GM21737 (cell line): Measurements from ENCODE around the gene MC1R.

Experiments
- ATAC-seq: cut with Tn5 transposase; IDR thresholded peaks from one replicate; pipeline ENCODE4 v1.9.1; 2021; ENCODE audit warnings: mild to moderate bottlenecking, moderate library complexity; ENCODE audit not compliant: unreplicated experiment

The MC1R gene

DNA sequence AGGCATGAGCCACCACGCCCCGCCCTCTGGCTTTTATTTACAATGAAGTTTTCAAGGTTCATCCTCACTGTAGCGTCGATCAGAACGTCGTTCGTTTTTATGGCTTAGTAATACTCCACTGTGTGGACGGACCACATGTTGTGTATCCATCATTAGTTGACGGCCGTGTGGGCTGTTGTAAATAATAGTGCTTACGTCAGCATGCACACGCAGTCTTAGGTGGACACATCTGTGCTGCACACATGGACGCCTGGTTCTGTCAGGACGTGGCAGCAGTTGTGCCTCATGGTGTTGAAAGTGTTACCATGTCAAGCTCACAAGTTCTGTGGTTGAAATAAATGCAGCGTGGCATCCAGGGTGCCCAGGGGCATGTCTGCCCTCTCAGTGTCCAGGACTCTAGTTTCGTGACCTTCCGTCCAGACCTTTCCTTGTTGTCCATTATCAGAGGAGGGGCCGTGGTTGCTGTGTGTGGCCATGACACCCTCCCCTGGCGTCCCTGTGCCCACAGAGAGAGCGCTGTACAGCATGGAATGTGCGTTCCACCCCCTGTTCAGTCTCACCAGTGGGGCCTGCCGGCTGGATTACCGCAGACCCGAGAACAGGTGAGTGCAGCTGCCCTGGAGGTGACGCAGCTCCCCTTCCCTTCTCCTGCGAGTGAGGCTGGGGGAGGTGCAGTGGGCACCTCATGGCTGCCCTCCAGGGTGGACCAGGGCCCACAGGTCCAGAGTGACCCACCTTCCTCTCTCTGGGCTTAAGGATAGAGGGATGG, 23.0 kb upstream of the MC1R start:
- ATAC-seq = no peak

DNA sequence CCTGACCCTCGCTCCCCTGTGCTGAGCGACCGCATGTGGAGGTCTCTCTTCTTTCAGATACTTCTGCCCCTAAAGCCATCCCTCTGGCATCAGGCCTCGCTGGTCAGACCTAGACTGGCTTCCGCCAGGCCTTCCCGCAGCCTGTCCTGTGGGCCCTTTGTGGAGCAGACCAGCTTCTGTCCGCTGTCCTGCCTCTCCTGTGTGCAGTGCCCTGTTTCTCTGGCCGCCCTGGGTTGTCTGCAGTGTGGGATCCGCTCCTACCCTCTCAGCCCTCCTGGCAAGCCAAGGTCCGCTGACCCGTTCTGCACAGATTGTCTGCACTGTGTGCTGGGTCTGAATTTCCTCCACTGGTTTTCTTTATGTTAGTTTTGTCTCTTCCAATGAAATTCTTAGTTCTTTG, 21.5 kb upstream of the MC1R start:
- no peak for ATAC-seq

DNA sequence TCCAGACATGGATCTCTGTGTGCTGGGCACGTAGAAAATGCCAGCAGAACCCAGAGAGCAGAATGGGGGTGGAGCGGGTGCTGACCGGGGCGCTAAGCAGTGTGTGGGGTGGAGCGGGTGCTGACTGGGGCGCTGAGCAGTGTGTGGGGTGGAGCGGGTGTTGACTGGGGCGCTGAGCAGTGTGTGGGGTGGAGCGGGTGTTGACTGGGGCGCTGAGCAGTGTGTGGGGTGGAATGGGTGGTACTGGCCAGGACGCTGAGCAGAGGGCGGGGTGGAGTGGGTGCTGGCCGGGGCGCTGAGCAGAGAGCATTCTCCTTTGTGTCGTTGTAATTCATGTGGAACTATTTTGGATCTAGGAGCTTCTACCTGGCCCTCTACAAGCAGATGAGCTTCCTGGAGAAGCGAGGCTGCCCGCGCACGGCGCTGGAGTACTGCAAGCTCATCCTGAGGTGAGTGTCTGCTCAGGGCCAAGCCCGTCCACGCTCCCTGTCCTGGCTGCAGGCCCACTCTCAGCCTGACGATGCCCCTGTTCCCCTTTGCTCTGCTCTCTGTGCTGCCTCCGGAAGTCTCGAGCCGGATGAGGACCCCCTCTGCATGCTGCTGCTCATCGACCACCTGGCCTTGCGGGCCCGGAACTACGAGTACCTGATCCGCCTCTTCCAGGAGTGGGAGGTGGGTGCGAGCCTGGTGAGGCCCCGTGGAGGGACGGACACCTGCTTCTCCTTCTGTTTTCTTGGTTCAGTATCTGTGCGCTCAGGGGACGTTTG, 20.3 kb upstream of the MC1R start:
- no peak for ATAC-seq

DNA sequence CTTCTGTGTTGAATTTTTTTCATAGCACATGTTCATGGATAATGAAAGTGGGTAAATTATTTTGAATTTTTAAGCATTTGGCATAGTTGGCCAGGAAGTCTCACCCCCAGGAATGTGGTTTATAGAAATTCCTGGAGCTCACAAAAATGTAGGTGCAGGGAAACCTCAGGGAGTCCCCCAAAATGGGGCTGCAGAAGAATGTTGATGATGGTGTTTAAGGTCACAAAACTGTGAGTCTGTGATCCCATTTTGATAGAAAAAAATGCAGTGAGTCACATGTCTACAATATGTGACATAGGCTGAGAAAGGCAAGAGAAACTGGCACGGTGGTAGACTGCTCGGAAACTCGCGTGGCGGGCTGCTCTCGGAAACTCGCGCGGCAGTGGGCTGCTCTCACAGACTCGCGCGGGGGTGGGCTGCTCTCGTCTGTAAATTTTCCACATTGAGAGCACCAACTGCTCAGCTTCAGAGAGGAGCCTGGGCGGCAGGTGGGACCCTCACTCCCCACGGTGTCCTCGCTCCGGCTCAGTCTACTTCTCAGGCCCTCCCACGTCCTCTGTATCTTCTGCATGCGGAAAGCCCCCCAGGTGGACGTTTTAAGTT, 18.7 kb upstream of the MC1R start:
- ATAC-seq = no peak

DNA sequence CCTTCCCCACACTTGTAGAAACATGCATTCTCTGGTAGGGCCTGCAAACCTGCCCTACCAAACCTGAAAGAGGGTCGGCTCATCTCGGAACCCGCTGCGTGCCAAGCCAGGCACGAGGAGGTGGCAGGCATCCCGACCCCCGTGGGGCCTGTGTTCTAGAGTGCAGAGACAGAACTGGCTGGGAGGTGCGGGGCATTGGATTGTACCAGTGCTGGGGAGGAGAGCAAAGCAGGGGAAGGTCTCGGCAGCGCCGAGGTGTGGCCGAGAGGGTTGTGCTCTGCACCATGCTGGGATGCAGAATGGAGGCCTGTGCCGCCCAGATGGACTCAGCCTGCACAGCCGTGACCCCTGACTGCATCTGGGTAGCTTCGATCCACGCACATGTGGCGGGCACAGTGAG, 17.8 kb upstream of the MC1R start:
- ATAC-seq = no peak

DNA sequence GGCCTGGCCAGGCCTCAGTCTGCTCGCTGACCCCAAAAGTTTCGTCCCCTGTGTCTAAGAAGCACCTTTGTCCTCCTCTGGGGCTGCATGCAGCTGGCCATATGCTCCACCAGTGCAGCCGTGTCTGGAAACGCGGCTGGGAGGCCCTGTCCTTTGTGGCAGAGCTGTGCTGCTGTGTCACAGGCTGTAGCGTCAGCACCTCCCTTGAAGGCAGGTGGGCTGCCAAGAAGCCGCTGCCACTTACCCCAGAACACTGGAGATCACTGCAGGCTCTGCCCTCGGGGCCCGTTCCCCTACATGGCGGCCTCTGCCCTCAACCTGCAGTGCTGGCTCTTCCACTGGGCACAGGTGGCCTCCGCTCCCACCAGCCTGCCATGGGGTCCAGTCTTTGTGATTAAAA, 15.7 kb upstream of the MC1R start:
- ATAC-seq = no peak

DNA sequence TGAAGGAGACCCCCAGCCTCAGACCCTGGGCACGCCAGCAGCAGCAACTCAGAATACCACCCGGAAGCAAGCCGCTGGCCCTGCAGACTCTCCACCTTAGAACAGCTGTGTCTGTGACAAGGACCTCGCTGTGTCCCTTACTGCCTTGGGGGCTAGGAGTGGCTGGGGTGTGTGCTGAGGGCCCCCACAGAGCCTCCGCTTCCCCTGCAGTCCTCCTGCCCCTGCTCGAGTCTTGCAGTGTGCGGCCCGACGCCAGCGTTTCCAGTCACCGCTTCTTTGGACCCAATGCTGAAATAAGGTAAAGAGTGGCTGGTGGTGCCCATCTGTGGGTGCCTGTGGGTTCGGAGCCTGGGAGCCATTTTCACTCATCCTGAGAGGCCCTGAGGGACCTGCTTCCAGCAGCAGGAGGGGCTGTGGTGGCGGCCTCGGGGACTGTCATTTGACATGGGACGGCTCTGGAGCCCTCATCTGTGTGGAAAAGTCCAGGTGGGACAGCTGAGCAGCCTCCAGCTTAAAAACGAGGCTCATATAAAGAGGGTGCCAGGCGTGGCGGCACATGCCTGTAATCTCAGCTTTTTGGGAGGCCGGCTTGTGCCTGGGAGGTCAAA, 14.7 kb upstream of the MC1R start:
- no peak for ATAC-seq

DNA sequence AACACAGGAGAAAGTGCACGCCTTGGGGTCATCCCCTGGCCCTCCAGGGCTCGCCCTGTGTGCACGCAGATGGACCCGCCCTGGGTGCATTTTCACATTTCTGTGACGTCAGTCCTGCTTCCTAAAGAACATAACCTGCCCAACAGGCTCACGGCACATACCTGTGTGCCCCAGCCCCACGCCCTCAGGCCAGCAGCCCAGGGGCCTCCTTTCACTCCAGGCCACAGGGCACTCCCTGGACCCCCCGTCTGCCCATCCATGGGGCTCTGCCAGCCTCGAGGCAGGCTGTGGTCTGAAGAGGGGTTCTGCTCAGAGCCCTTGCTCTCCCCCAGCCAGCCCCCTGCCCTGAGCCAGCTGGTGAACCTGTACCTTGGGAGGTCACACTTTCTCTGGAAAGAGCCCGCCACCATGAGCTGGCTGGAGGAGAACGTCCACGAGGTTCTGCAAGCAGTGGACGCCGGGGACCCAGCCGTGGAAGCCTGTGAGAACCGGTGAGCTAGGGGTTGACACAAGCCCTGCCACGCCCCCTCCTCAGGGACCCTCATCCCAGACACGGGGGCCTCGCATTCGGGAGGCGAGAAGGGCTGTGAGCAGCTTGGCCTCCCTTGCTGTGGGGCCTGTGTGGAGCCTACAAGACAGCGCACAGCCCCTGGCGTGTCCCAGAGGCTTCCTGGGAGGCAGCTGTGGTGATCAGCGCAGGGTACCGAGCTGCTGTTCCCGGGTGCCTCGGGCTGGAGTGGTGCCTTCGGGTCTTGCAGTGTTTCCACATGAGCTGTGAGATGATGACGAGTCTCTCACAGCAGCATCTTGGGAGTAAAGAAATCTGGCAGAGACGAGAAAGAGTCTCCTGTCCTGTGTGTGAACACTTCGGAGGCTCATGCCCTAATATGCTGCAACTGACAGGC, 13.8 kb upstream of the MC1R start:
- no peak for ATAC-seq

DNA sequence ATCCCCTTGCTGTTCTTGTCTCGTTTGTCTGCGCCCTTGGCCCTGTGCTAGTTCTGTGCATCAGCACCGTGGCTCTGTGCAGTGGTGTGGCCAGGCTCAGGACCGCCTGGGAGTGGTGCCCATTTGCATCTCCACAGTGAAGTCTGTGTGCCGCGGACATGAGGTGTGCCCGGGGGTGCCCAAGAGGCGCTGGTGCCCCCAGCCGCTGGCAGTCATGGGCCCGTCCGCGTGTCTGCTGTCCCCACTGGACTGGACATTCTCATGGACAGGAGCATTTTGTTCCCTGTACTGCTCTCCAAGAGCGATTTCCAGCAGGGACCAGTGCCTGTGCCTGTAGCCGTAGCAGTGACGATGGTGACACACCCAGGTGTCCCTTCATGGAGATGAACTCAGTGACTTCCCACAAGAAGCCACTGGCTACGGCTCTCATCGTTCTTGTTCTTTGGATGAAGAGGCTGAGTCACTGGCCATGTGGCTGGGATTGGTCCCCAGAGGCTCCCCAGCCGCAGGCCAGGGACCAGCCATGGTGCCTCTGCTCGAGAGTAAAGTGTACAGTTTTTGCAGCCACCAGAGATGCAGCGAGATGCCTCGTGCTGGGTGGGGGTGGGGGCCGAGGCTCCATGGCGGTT, 13.0 kb upstream of the MC1R start:
- no peak for ATAC-seq

DNA sequence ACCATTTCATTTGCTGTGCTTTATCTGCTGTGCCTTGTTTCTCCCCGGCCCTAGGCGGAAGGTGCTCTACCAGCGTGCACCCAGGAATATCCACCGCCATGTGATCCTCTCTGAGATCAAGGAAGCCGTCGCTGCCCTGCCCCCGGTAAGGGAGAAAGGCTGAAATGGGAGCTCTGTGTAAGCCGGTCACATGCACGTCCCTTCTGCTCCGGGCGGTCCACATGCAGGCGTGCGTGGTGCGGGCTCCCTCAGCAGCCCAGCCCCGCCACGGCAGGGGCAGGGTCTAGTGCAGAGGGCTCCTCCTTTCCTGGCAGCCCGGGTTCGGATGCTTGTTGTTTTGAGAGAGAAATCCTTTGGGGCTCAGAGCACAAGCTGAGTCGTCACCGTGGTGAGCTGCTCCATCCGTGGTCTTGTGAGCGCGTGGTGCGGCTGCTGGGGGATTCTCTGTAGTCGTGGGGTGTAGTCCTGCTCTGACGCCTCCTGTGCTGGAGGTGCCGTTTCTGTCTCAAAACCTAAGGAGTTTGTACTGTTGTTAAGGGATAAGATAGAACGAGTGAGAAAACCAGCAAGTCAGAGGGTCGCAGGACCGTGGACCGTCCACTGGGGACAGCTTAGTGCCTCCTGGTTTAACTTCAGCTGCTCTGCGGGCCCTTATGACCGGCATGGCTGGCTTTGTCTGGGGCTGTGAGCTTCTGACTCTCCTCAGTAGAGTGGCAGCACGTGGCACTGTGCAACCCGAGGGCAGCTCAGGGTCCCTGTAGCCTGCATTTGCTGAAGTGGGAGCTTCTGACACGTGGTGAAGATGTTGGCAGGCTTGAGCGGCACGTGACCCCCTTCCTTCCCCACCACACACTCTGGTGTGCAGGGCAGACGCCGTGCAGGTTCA, 12.3 kb upstream of the MC1R start:
- no peak for ATAC-seq

DNA sequence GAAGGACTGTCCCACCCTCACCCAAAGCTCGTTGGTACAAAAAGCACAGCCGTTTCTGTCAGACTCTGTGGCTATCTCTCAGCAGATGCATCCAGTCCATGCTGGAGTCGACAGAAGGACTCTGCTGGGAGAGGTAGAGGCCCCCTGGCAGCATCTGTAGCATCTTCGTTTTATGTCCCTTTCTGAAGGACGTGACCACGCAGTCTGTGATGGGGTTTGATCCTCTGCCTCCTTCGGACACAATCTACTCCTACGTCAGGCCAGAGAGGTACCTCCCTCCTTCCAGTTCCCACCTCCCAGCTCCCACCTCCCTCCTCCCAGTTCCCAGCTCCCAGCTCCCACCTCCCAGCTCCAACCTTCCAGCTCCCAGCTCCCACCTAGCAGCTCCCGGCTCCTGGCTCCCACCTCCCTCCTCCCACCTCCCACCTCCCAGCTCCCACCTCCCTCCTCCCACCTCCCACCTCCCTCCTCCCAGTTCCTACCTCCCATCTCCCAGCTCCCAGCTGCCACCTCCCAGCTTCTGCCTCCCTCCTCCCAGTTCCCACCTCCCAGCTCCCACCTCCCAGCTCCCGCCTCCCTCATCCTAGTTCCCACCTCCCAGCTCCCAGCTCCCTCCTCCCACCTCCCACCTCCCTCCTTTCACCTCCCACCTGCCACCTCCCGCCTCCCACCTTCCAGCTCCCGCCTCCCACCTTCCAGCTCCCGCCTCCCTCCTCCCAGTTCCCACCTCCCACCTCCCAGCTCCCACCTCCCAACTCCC, 11.4 kb upstream of the MC1R start:
- no peak for ATAC-seq

DNA sequence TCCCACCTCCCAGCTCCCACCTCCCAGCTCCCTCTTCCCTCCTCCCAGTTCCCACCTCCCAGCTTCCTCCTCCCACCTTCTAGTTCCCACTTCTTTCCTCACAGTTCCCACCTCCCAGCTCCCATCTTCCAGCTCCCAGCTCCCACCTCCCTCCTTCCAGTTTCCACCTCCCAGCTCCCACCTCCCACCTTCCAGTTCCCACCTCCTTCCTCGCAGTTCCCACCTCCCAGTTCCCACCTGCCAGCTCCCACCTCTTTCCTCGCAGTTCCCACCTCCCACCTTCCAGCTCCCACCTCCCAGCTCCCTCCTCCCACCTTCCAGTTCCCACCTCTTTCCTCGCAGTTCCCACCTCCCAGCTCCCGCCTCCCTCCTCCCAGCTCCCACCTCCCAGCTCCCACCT, 10.4 kb upstream of the MC1R start:
- ATAC-seq = no peak

DNA sequence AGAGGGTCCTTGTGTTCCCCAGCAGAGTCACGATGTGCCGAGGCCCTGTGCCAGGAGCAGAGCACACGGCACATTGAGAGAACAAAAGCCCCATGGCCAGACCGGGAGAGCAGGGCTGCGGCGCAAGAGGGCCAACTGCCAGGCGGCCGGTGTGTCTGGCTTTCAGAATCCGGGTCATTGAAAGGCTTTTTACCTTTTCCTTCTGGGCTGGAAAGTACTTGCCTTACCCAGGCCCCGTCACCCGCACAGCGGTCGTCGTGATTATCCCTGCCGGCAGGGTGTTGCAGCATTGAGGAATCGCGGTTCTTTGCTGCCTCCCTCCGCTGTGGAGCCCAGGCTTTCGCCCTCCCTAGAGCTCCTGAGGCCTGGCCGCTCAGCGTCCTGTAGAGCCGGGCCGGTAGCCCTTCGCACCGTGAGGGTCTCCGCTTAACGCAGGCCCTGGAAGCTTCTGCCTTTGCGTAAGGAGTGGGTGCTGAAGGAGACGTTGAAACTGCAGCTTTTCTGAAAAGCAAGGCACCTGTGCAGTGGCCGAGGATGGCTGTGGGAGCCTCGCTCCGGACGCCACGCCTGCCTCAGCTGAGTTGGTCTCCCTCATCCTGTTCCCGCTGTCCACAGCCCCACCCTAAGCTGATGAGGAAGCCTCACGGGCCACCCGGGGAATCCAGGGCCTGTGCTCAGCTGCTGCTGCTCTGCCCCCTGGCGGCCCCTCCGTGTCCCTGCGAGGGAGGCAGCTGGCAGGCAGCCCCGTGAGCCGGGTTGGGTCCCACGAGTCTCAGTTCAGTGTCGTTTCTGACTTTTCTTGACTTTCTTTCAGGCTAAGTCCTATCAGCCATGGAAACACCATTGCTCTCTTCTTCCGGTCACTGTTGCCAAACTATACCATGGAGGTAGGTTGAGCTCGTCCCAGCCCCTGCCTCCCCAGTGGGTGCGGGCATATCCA, 8.6 kb upstream of the MC1R start:
- ATAC-seq = no peak

DNA sequence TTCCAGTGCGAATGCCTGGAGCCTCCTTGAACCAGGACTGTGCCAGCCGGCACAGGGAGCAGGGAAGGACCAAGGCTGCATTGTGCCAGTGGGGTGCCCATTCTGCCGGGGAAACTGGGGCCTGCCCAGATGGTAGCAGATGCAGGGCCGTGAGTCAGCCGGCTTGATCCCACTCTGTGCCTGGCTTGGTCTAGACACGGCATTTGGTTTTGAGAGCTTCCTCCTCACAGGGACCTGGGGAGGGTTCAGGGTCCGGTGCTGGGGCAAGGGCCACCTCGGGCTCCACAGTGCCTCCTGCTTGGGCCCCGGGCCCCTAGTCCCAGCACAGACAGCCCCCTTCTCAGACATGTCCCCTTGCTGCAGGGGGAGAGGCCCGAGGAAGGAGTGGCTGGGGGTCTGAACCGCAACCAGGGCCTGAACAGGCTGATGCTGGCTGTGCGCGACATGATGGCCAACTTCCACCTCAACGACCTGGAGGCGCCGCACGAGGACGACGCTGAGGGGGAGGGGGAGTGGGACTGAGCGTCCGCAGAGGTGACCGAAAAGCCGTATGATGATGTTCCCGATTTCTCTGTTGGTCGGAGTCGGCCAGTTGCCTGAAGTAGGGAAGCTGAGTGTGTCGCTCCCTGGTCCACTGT, 7.8 kb upstream of the MC1R start:
- no peak for ATAC-seq

DNA sequence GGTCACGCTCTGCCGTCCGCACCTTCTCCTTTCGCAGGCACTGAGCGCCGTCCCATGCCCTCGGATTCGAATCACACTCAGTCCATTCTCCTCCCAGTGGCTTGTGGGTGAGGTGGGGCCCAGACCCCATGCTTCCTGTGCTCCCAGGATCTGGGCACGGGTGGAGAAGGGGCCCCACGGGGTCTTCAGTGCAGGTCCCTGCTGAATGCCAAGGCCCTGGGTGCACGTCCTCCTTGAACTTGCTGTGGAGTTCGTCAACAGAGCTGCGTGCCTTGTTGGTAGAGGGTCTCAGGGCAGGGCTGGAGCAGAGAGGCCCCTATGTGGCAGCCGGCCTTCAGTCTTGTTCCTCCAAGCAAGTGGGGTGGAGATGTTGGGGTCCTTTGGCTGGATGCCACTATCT, 7.3 kb upstream of the MC1R start:
- ATAC-seq = no peak

DNA sequence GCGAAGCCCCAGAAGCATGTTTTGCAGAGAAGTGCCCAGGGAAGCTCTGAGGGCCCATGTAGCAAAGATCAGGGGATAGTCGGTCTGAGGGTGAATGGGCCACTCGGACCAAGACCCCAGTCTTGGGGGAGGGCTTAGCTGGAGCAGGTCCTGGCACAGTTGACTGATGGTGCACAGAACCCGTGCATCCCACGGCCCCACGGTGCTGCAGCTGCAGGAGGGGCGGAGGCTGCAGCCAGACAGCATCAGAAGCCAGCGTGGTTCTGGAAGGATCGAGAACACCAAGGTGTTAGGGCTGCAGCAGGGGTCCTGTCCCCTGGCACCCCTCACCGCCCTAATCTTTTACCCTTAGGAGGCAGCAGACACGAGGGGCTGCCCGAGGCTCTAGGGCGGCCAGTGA, 6.5 kb upstream of the MC1R start:
- no peak for ATAC-seq

DNA sequence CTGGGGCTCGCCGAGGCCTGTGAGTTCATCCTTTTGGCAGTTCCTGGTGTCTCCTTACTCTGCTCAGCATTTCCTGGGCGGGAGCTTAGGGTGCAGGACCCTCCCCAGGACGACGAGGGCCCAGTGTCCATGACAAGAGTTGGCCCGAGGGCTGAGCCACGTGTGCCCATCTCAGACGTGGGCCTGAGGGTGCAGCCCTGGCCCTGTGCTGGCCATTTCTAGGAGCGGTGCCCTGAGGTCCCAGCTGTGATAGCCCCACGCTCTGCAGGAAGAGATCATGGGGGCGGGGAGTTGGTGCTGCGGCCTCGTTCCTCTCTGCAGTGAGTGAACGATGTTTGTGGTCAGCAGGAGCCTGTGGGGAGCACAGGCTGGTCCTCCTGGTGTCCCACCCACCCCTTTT, 6.0 kb upstream of the MC1R start:
- no peak for ATAC-seq
